ENCODE measurements around the gene TCF7L1. TPM values are rescaled to one million over a fixed set of nuclear protein-coding genes. Genes with fewer than 3 reads are reported as not detected.
A peak's percentile ranks its signal among the peaks of the same experiment; 100 is the strongest.

Gene TCF7L1
- total RNA-seq, 1 donor from 2014 or later: 0.53 TPM

GRCh38 chr2:85221067-85221691, 88.0 kb downstream of the TCF7L1 start:
- no peak for DNase-seq (ENCODE audit: low read depth)

- no peak for DNase-seq (ENCODE audit: low read depth)
Observed at GRCh38 chr2:85222792-85223191, 89.6 kb downstream of the TCF7L1 start.

GRCh38 chr2:85226783-85227182, 93.6 kb downstream of the TCF7L1 start:
- DNase-seq (ENCODE audit: low read depth): no peak

- DNase-seq (ENCODE audit: low read depth): no peak
Observed at GRCh38 chr2:85230679-85231467, 97.7 kb downstream of the TCF7L1 start.

GRCh38 chr2:85231468-85231805, 98.2 kb downstream of the TCF7L1 start:
- no peak for DNase-seq (ENCODE audit: low read depth)

- DNase-seq (ENCODE audit: low read depth): no peak
Observed at GRCh38 chr2:85231952-85232351, 98.8 kb downstream of the TCF7L1 start.

- no peak for DNase-seq (ENCODE audit: low read depth)
Observed at GRCh38 chr2:85234868-85235267, 101.7 kb downstream of the TCF7L1 start.

- no peak for DNase-seq (ENCODE audit: low read depth)
Observed at GRCh38 chr2:85235281-85235680, 102.1 kb downstream of the TCF7L1 start.

- no peak for DNase-seq (ENCODE audit: low read depth)
Observed at GRCh38 chr2:85236084-85236483, 102.9 kb downstream of the TCF7L1 start.

- DNase-seq (ENCODE audit: low read depth): no peak
Observed at GRCh38 chr2:85237849-85238565, 104.8 kb downstream of the TCF7L1 start.

GRCh38 chr2:85238607-85239006, 105.4 kb downstream of the TCF7L1 start:
- DNase-seq (ENCODE audit: low read depth): no peak

GRCh38 chr2:85239102-85239501, 105.9 kb downstream of the TCF7L1 start:
- DNase-seq (ENCODE audit: low read depth): no peak

- no peak for DNase-seq (ENCODE audit: low read depth)
Observed at GRCh38 chr2:85240055-85240454, 106.9 kb downstream of the TCF7L1 start.

GRCh38 chr2:85242321-85242720, 109.1 kb downstream of the TCF7L1 start:
- no peak for DNase-seq (ENCODE audit: low read depth)

GRCh38 chr2:85243101-85244072, 110.2 kb downstream of the TCF7L1 start:
- DNase-seq (ENCODE audit: low read depth): no peak

- no peak for DNase-seq (ENCODE audit: low read depth)
Observed at GRCh38 chr2:85244828-85245227, 111.6 kb downstream of the TCF7L1 start.

- peak; percentile 56 for DNase-seq (ENCODE audit: low read depth)
Observed at GRCh38 chr2:85245891-85246290, 112.7 kb downstream of the TCF7L1 start.

- peak; percentile 70 for DNase-seq (ENCODE audit: low read depth)
Observed at GRCh38 chr2:85246348-85246747, 113.2 kb downstream of the TCF7L1 start.

GRCh38 chr2:85247610-85248009, 114.4 kb downstream of the TCF7L1 start:
- no peak for DNase-seq (ENCODE audit: low read depth)

- DNase-seq (ENCODE audit: low read depth): peak; percentile 93
Observed at GRCh38 chr2:85248773-85249509, 115.7 kb downstream of the TCF7L1 start.

All from myocyte (in vitro differentiated cells).